Measurements from ENCODE around the gene SLC25A18.

DNA sequence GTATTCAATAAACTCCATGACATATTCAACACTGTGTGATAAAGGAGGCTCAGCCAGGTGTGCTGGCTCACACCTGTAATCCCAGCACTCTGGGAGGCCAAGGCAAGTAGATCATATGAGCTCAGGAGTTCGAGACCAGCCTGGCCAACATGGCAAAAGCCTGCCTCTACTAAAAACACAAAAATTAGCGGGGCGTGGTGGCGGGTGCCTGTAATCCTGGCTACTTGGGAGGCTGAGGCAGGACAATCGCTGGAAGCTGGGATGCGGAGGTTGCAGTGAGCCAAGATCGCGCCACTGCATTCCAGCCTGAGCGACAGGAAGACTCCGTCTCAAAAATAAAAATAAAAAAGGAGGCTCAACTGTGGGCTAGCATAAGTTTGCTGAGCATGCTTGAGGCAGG, 4.1 kb upstream of the SLC25A18 start:
- TF ChIP-seq, protein P1, sequence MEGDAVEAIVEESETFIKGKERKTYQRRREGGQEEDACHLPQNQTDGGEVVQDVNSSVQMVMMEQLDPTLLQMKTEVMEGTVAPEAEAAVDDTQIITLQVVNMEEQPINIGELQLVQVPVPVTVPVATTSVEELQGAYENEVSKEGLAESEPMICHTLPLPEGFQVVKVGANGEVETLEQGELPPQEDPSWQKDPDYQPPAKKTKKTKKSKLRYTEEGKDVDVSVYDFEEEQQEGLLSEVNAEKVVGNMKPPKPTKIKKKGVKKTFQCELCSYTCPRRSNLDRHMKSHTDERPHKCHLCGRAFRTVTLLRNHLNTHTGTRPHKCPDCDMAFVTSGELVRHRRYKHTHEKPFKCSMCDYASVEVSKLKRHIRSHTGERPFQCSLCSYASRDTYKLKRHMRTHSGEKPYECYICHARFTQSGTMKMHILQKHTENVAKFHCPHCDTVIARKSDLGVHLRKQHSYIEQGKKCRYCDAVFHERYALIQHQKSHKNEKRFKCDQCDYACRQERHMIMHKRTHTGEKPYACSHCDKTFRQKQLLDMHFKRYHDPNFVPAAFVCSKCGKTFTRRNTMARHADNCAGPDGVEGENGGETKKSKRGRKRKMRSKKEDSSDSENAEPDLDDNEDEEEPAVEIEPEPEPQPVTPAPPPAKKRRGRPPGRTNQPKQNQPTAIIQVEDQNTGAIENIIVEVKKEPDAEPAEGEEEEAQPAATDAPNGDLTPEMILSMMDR (IDR thresholded peaks at IDR 0.05), result no peak
- TF ChIP-seq POLR2A (IDR thresholded peaks at IDR 0.05), result no peak
